Suppressor macrophage treated with lipopolysaccharide for 4 hours (primary cell): Measurements from ENCODE around the gene RAMP1.

ENCODE experiments used
- DNase-seq: peaks from one replicate; pipeline ENCODE4 v3.0.0-alpha.2; 2020

The RAMP1 gene

GRCh38 chr2:237877576-237878307 lies 18.3 kb downstream of the RAMP1 start:
- DNase-seq = no peak

- DNase-seq = no peak
Observed at GRCh38 chr2:237878321-237879057, 19.1 kb downstream of the RAMP1 start.

GRCh38 chr2:237879058-237879430 lies 19.6 kb downstream of the RAMP1 start:
- DNase-seq = no peak

- DNase-seq = no peak
Observed at GRCh38 chr2:237879991-237880560, 20.7 kb downstream of the RAMP1 start.

GRCh38 chr2:237882510-237883481 lies 23.4 kb downstream of the RAMP1 start:
- DNase-seq = no peak

GRCh38 chr2:237883951-237884446 lies 24.6 kb downstream of the RAMP1 start:
- no peak for DNase-seq

GRCh38 chr2:237884681-237885080 lies 25.3 kb downstream of the RAMP1 start:
- DNase-seq = no peak

GRCh38 chr2:237885111-237885930 lies 25.9 kb downstream of the RAMP1 start:
- no peak for DNase-seq

- no peak for DNase-seq
Observed at GRCh38 chr2:237885931-237886684, 26.7 kb downstream of the RAMP1 start.

GRCh38 chr2:237886685-237887481 lies 27.5 kb downstream of the RAMP1 start:
- DNase-seq = no peak

GRCh38 chr2:237888389-237888788 lies 29.0 kb downstream of the RAMP1 start:
- DNase-seq = peak; percentile 88

GRCh38 chr2:237889016-237889415 lies 29.6 kb downstream of the RAMP1 start:
- DNase-seq = no peak

- DNase-seq = no peak
Observed at GRCh38 chr2:237889811-237890210, 30.4 kb downstream of the RAMP1 start.

GRCh38 chr2:237892478-237892877 lies 33.1 kb downstream of the RAMP1 start:
- DNase-seq = no peak

- no peak for DNase-seq
Observed at GRCh38 chr2:237892984-237893595, 33.7 kb downstream of the RAMP1 start.

GRCh38 chr2:237894396-237894979 lies 35.1 kb downstream of the RAMP1 start:
- no peak for DNase-seq

GRCh38 chr2:237894986-237895543 lies 35.6 kb downstream of the RAMP1 start:
- no peak for DNase-seq

GRCh38 chr2:237895544-237896506 lies 36.4 kb downstream of the RAMP1 start:
- DNase-seq = no peak
